H7 (cell line): Measurements from ENCODE around the gene SLC39A11. TPM values are rescaled to one million over a fixed set of nuclear protein-coding genes. Genes with fewer than 3 reads are reported as not detected.
"Not testable (repeated sequence)": the region's sequence is repeated elsewhere in the genome, so short reads cannot be mapped to it uniquely, and the experiment has no call there.

Experiments
- DNase-seq: peaks from one replicate; pipeline ENCODE4 v3.0.0; 2012
- H3K27me3 ChIP-seq: 2 replicates; pipeline ENCODE4 v1.6.0; 2011; ENCODE audit warnings: mild to moderate bottlenecking, low read length; ENCODE audit not compliant: control insufficient read depth, insufficient read depth
- H3K36me3 ChIP-seq: replicated peaks from 2 replicates; pipeline ENCODE4 v1.5.1; 2011; ENCODE audit warnings: low read length; ENCODE audit not compliant: control insufficient read depth, insufficient read depth
- H3K4me3 ChIP-seq: 2 replicates; pipeline ENCODE4 v1.5.1; 2011; ENCODE audit warnings: low read depth, mild to moderate bottlenecking, control low read depth, low read length, moderate library complexity; ENCODE audit not compliant: insufficient read depth
- total RNA-seq: library from RNA; depleted of rRNA; stranded (reverse); fragments of >200 nt; shearing (Covaris generic); gene quantifications from 2 replicates; pipeline ENCODE4 v1.2.3, GENCODE V29; 2014

SLC39A11 gene
- total RNA-seq, 1 experiment from 2014 or later: 6.8 TPM

- H3K4me3 ChIP-seq, H3K27me3 ChIP-seq, H3K36me3 ChIP-seq, DNase-seq: not testable (repeated sequence)
Observed at GRCh38 chr17:73097973-73098765, 5.7 kb upstream of the SLC39A11 start.

GRCh38 chr17:73096866-73097265, 4.4 kb upstream of the SLC39A11 start:
- no peak overlapping the region for H3K4me3 ChIP-seq
- no peaks in the 10 kb centered on the region for H3K27me3 ChIP-seq
- DNase-seq: no peak
- H3K36me3 ChIP-seq: no peaks in the 10 kb centered on the region

GRCh38 chr17:73096211-73096610, 3.7 kb upstream of the SLC39A11 start:
- DNase-seq: no peak

GRCh38 chr17:73093286-73093685, 798 bp upstream of the SLC39A11 start:
- DNase-seq: no peak
- Histone ChIP-seq H3K36me3 (no peaks in the 10 kb centered on the region), H3K27me3 (no peaks in the 10 kb centered on the region), H3K4me3 (no peak overlapping the region)

More at GRCh38 chr17:73096211-73096610, 3.7 kb upstream of the SLC39A11 start:
- Histone ChIP-seq H3K4me3 (no peak overlapping the region), H3K36me3 (no peaks in the 10 kb centered on the region), H3K27me3 (no peaks in the 10 kb centered on the region)

GRCh38 chr17:73091770-73092522, 542 bp downstream of the SLC39A11 start:
- no peak for DNase-seq
- Histone ChIP-seq H3K27me3 (no peaks in the 10 kb centered on the region), H3K36me3 (no peaks in the 10 kb centered on the region; the same call in 1 of the 2 replicates), H3K4me3 (peak overlapping the region; percentile 64)

- no peak overlapping the region for H3K4me3 ChIP-seq
- no peak for DNase-seq
- no peaks in the 10 kb centered on the region; the same call in 1 of the 2 replicates for H3K36me3 ChIP-seq
- no peaks in the 10 kb centered on the region for H3K27me3 ChIP-seq
Observed at GRCh38 chr17:73091410-73091769, 1.1 kb downstream of the SLC39A11 start.

- Histone ChIP-seq H3K27me3 (no peaks in the 10 kb centered on the region), H3K36me3 (no peaks in the 10 kb centered on the region; the same call in 1 of the 2 replicates), H3K4me3 (no peak overlapping the region)
- no peak for DNase-seq
Observed at GRCh38 chr17:73090396-73091202, 1.9 kb downstream of the SLC39A11 start.

- Histone ChIP-seq H3K4me3 (no peak overlapping the region), H3K27me3 (no peaks in the 10 kb centered on the region), H3K36me3 (no peaks in the 10 kb centered on the region; the same call in 1 of the 2 replicates)
- no peak for DNase-seq
Observed at GRCh38 chr17:73089322-73090317, 2.9 kb downstream of the SLC39A11 start.

- DNase-seq: no peak
- Histone ChIP-seq H3K27me3 (no peaks in the 10 kb centered on the region), H3K36me3 (no peaks in the 10 kb centered on the region; the same call in 1 of the 2 replicates), H3K4me3 (no peak overlapping the region)
Observed at GRCh38 chr17:73088561-73088960, 3.9 kb downstream of the SLC39A11 start.

- Histone ChIP-seq H3K36me3 (no peaks in the 10 kb centered on the region; the same call in 1 of the 2 replicates), H3K27me3 (no peaks in the 10 kb centered on the region), H3K4me3 (no peak overlapping the region)
- DNase-seq: no peak
Observed at GRCh38 chr17:73083432-73083831, 9.1 kb downstream of the SLC39A11 start.

GRCh38 chr17:73074566-73074965, 17.9 kb downstream of the SLC39A11 start:
- no peak overlapping the region for H3K4me3 ChIP-seq
- H3K27me3 ChIP-seq: no peaks in the 10 kb centered on the region
- H3K36me3 ChIP-seq: no peaks in the 10 kb centered on the region
- no peak for DNase-seq

- no peak for DNase-seq
- Histone ChIP-seq H3K4me3 (no peak overlapping the region), H3K27me3 (no peaks in the 10 kb centered on the region), H3K36me3 (no peaks in the 10 kb centered on the region)
Observed at GRCh38 chr17:73072219-73072962, 20.1 kb downstream of the SLC39A11 start.
